HG03432 (cell line): Measurements from ENCODE around the gene REG3A.

Experiments used
- ATAC-seq: cut with Tn5 transposase; IDR thresholded peaks from one replicate; pipeline ENCODE4 v1.9.1; 2021; ENCODE audit warnings: mild to moderate bottlenecking, moderate library complexity; ENCODE audit not compliant: unreplicated experiment

REG3A gene

DNA sequence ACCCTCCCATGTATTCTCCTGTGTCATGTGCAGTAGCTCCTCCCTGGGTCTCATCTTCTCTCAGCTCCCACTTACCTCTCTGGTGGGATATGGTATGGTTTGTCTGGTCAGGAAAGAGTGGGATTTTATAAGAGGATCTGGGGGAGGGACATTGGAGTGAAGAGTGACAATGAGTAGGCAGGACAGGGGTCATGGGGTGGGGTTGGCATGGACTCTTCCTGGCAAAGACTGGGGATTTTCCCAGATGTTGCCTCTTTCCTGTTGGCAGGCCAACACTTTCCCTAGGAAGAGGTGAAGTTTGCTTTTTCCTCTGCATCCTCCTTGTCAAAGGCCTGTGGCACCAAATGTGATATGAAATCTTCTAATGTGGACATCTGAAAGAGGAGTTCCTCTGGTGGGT lies at the start of gene REG3A:
REG3A (minus strand) TSS at position 101 of the 400 bp plus-strand sequence. CDS start 348 bp downstream, outside the sequence.
- no peak for ATAC-seq

DNA sequence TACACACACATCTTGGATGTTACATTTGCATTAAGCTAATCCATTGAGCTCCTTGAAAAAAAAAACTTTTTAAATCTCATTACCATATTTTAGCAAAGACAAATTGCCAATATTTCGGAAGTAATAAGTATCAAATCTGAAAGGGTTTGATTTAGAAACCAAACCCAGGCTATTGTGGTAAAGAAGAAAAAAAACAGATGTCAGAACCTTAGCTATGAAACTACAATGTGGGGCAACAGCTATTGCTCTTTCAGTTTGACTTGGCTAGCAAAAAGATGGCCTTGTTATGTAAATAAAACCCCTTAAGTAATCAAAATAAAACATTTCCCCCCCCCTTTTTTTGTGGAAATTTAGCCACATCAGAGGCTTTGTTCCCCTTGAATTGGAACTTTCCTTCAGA lies 41.2 kb upstream of the REG3A start:
- no peak for ATAC-seq

DNA sequence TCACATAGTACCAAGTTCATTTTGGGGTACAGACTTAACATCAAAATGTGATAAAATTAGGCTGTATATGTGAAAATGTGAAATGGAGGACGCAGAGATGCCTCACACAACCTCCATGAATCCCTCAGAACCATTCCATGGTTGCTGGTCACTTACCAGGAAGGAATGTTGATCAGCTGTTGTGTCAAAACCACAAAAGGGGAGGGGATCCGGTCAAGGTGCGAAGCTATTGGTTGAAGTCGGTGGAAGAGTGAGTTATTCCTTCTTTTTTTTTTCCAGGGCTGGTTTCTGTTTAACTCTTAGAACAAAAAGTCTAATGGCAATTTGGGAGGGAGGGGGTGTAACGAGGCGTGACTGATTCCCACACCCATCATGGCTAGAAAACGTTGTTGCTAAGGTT lies 32.3 kb upstream of the REG3A start:
- ATAC-seq: no peak

DNA sequence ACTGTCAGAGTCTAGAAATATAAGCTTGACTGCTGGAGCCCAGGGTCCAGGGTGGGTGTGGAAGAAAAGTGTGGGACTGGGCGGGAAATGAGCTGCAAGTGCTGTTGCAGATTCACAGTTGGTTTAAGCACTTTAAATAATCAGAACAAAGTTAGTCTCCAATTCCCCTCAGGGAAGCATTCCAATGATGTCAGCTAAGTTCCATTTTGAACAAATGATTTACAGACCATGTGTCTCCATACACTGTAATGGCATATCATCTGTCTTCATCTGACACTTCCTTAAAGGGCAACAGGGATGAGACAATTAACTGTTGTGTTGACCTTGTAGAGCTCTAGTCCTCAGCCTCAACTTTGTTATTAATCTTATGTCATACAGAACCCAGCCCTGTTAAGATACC lies 31.5 kb upstream of the REG3A start:
- no peak for ATAC-seq

DNA sequence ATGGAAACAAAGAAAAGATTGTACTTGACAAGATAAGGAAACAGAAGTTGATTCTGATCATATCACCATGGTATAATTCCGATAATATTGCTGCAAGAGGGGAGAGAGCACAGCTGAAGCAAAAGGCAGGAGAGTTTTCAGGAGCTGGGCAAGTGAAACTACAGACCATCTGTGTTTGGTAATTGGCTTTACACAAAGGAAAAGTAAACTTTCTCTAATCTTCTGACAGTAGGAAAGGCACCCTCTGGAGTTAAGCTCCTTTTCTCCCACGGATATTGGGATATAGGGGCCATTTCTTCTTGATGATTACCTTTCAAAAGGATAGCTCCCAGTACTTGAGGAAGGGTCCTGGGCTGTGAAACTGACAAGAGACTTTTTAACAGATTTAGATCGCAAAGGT lies 29.9 kb upstream of the REG3A start:
- ATAC-seq: no peak

DNA sequence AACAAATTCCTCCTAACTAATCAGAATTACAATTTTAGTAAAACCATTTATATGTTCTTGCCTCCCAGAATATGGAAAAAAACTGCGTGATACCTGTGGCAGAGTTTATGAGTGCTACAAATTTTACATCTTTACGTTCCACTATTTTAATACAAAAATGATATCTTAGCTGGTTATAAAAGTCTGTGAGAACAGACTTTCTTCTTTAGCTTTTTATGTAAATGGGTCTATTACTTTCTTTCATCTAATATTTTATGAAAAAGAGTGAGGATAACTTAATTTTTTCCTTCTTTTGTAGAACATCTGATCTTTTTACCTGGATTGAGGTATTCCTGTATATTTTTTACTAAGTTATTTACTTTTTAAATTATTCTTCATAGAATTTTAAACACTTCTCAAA lies 22.1 kb upstream of the REG3A start:
- ATAC-seq: no peak

DNA sequence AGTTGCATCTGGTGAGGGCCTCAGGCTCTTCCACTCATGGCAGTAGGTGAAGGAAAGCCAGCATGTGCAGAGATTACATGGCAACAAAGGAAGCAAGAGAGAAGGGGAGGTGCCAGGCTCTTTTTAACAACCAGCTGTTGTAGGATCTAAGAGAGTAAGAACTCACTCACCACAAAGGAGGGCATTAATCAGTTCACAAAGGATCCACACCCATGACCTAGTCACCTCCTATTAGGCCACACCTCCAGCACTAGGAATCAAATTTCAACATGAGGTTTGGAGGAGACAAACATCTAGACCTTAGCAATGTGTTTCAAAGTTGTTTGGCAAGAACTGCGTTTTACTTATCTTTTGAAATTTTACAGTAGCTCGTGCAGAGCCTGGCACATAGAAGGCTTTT lies 20.5 kb upstream of the REG3A start:
- no peak for ATAC-seq

DNA sequence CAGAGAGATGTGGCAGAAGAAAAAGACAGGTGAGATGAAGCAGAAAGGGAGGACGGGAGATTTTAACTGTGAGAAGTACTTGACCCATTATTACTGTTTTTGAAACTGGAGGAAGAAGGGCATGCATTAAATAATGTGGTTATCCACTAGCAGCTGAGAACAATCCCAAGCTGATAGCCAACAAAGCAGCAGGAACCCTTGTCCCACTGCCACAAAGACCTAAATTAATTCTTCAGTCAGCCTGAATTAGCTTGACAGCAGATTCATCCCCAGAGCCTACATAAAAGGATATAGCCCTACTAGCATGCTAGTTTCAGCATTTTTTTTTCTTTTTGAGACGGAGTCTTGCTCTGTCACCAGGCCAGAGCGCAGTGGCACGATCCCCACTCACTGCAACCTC lies 19.5 kb upstream of the REG3A start:
- ATAC-seq: no peak

DNA sequence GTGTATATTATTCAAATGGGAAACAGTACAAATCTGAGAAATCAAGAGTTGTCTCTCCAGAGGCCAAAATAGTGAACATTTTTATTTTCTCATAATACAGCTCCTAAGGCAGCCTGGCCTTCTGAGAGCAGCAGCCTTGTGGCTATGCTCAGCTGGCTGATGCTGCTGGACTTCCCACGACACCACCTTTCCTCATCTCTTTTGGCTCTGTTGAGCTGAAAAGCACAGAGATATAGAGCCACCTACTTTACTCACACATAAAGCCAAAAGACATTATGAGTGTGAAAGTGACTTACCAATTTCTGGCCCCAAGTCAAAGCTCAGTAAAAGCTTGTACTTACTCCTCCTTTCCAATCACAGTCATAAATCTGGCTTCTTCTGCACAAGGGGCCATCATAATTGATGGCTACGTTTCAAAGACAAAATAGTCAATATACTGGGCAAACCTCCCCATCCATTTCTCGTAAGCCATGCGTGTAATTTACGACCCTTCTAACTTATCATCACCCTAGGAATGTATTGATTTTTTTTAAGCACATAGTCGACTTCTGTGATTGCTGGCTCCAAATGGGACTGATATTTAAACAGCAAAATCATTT lies 18.6 kb upstream of the REG3A start:
- no peak for ATAC-seq

DNA sequence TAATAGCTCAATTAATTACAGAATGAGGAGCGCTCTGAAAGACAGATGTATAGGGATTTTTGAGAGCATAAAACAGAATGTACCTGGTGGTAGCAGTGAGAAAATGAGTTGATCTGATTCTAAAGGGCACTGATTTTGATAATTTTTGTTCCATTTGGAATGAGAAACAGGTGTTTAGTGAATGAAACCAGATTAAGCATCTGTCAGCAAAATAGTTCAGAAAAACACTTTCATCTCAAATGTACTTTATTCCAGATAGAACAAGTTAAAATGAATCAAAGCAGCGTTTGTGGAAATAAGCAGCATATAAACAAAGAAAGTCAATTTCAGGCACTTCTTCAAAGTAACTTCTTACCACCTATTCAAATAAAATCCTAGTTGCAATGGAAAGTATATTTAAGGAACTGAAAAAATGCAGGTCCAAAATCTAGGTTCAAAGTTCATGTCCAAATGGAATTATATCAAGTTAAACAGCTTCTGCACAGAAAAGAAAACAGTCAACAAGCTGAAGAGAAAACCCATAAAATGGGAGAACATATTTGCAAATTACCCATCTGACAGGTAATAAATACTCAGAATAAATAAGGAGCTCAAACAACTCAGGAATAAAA lies 11.9 kb upstream of the REG3A start:
- ATAC-seq: no peak

DNA sequence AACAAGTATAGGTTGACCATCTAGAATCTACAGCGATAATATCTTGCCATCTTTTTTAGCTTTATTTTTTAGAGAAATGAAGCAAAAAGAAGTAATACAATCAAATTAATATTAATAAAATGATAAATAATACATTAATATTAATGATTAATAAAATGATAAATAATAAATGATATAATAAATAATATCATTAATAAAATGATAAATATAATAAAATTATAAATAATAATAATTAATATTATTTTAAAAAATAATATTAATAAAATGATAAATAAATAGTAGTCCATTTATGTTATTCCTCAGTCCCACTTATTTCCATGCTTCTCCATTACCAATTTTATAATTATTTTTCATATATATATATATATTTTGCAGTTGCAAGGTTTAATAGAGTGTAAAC lies 3.2 kb upstream of the REG3A start:
- no peak for ATAC-seq

DNA sequence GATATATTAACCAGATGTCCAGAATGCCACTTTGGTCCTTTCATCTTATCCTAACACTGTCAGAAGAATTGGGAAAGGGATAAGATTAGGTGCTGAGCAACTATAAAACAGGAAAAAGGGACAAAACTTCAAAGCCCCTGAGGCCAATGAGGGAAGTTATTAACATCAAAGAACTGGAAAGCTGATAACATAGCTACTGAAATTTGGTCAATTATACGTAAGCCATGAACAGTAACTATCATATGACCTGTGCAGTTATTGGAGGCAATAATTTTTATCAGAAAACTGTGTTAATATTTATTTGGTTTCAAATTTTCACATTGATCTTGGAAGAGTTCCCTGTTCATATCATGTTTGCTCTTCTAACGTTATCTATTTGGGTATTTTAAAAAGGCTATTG lies 2.6 kb upstream of the REG3A start:
- ATAC-seq: no peak

DNA sequence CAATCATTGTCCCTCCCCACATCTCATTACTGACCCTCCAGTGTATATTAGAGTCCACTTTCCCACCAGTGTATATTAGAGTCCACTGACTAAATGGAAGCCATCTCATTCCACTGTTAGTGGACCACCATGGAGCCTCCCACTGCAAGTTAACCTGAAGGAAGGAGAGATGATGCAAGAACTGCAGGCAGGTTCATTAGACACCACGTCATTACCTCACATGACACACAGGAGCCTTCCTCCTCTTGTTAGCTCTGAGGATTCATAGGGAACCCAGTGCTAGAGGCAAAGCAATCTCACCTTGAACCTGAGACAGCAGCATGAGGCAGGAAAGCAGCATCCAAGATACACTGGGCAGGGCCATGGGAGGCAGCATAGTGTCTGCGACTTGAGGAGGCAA lies 523 bp downstream of the REG3A start:
- no peak for ATAC-seq

DNA sequence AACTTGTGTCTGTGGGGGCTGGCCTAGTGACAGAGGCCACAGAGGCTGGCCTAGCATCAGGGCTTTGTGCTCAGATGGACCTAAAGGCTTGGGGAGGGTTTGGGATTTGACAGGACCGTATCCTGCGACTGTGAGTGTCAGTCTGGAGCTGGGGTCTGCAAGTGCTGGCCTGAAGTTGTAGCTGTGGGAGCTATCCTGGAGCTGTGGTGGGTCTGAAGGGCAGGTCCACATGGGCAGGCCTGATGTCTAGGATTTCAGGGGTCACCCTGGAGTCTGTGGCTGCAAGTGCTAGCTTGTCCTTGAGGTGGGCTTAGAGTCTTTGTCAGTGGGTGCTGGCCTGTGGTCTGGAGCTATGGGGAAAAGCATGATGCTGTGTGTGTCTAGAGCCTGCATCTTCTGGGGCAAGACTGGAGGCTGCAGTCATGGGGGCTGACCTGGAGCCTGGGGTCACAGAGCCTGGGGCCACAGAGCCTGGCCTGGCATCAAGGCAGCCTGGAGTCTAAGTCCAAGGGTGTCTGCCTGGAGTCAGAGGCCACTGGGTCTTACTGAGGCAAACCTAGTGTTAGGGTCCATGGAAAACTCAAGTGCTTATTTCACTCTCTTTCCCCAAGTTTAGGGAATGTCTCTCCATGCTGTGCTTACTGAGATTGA lies 3.6 kb downstream of the REG3A start:
- ATAC-seq: no peak

DNA sequence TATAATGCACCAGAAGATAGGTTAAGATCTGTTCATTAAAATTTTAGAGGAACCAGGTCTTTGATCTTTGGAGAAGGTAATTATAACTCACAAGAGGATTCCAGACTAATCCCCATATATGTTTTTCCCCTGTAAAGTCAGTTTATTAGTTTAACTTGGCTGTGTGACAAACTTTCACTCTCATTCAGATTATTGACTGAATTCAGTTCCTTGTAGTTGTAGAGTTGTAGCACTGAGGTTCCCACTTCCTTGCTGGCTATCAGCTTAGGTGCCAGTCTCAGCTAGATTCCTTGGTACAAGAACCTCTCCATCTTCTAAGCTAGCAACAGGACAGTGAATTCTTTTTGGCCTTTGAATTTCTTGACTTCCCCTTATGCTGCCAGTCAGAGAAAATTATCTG lies 20.1 kb downstream of the REG3A start:
- ATAC-seq: no peak

DNA sequence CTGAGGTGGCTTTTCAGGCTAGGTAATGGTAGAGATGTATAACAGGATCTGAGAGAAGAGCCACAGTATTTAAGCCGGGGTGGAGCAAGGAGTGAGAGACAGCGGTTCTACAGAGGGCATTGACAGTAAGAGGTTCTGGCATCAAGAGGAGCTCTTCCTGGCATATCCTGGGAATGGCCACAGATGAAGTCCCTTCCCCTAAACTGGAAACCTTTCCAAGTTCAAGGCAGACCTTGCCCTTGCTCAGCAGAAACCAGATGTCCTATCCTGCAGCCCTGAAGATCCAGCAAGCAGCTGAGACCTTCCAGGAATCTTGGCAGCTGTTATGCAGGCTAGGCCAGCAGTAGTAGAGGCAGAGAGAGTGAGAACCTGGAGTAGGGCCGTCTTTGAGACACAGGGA lies 21.2 kb downstream of the REG3A start:
- ATAC-seq: no peak

DNA sequence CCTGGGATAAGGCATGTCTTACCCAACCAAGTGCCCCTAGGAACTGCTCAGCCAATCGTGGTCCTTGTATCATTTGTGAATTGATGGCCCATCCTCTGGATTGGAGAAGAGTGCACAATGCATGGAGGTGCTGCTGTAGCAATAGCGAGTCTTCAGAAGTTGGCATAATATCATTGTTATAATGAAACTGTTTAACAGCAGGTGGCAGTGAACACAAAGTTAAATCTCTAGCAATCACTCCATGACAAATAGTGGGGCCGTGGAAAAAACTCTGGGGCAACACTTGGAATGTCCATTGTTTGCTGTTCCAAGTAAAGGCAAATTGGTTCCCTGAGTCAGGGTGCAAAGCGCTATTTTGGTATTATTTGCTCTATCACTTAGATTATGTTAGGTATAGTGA lies 27.9 kb downstream of the REG3A start:
- no peak for ATAC-seq

DNA sequence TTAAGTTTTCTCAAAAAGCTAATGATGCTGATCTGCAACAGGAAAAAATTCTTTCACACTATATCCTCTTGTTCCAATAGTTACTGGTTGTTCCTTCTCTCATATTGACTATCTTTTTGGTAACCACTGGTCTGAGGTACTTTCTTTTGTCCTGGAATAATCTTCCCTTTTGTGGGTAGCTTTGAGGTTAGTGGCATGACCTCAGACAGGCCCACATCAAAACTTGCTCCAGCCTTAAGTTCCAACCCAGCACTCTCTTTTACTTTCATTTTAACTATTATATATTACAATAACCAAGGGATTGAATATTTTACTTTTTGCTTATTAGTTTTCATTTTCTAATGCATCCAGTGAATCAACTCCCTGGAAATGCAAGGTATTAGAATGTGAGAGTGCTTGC lies 29.7 kb downstream of the REG3A start:
- ATAC-seq: no peak

DNA sequence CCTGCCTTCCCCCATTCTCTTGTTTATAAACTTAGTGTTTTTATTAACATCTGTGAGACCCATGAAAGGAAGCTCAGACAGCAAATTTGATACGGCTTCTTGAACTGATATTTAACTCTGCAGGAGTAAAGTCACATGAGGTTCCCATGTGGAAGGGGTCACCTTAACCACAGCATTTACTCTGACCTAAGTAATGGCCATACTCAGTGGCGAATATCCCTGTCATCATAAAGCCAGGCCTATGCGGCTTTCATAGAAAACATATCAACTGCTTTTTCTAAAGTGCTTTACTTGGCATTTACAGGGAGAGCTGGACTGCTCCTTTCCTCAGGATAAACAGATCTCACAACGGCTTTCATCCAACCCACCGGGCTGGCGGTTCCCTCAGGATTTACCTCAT lies 30.3 kb downstream of the REG3A start:
- no peak for ATAC-seq

DNA sequence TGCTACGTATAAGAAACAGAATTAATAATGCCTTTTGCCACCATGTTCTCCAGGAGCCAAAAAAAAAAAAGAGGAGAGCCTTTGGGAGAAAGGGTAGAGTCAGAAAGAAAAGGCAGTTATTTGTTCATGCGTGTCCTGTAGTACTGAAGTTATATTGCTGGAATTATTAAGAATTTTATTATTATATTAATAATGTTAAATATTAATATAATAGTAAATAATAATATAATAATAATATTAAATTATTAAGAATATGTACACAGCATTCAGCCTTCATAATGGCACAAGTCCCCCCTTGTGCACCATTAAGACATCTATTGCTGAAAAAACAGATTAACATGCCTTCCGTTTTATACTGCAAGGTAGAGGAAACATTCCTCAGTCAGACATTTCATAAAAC lies 31.1 kb downstream of the REG3A start:
- no peak for ATAC-seq

DNA sequence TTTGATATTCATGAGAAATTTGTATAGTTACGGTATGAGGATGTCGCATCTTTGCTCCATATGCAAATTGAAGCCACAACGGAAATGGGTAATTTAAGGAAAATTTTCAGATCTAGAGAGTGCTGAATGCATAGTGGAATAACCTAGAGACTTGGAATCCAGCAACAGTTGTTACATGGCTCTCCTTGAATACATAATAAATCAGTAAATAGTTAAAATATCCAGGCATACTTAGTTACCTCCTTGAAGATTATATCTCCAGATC lies 33.9 kb downstream of the REG3A start:
- ATAC-seq: no peak

DNA sequence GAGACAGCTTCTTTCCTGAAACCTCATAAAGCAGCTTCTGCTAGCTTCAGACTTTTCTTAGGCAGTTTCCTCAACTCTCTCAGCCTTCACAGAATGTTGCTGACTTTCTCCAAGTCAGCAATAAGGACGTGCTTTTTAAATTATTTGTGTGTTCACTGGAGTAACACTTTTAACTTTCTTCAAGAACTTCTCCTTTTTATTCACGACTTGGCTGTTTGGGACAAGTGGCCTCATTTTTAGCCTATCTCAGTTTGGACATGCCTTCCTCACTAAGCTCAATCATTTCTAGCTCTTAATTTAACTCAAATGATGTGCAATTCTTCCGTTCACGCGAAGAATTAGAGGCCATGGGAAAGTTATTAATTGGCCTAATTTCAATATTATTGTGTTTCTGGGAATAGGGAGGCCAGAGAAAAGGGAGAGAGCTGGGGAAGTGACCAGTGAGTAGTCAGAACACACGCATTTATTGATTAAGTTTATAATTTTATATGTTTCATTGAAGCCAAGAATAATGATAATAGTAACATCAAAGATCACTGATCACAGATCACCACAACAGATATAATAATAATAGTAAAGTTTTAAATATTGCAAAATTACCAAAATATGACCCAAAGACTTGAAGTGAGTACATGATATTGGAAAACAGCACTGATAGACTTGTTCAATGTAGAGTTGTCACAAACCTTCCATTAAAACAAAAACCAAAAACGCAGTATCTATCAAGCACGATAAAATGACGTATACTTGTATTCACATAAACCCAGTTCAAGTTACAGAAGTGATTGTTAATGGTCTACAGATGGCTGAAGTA lies 34.4 kb downstream of the REG3A start:
- no peak for ATAC-seq
